GM19099 (cell line): Measurements from ENCODE around the gene CRKL.

Source experiments
- POLR2A ChIP-seq: IDR thresholded peaks from 3 replicates; pipeline ENCODE4 v1.6.1; 2011; ENCODE audit warnings: low read depth; ENCODE audit not compliant: insufficient read length; ENCODE audit errors: extremely low read depth

CRKL gene

DNA sequence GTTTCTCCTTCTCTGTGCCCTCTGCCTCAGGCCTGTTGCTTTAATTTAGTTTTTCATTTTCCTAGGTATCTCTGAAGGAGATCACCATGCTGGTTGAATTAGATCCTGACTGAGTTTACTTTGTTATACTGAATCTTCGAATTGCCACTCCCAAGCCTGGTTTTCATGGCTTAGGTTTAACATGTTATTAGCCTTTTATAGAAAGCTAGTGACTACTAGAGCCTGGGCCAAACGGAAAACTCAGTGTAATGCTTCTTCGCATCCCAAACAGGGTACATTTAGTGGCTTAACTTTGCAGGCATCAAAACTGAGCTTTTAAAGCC is 3.6 kb downstream of the CRKL start:
- no peak for TF ChIP-seq POLR2A

DNA sequence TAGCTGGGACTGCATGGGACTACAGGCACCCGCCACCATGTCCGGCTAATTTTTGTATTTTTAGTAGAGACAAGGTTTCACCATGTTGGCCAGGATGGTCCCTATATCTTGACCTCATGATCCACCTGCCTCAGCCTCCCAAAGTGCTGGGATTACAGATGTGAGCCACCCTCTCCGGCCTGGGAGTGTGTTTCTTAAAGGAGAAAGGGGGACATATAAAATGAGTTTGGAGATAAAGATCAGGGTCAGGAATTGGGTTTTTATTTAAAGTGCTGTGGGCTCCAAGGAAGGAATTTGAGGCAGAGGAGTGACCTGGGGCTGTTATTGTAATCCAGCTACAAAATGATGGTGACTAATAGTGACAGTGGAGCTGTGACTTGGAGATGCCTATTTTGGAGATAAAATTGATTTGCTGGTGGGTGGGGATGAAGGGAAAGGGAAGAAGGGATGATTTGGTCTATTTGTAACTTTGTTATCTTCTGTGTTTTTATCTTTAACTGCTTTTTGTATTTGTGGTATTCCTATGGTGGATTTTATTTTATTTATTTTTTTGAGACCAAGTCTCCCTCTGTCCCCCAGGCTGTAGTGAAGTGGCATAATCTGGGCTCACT is 5.0 kb downstream of the CRKL start:
- no peak for TF ChIP-seq POLR2A

DNA sequence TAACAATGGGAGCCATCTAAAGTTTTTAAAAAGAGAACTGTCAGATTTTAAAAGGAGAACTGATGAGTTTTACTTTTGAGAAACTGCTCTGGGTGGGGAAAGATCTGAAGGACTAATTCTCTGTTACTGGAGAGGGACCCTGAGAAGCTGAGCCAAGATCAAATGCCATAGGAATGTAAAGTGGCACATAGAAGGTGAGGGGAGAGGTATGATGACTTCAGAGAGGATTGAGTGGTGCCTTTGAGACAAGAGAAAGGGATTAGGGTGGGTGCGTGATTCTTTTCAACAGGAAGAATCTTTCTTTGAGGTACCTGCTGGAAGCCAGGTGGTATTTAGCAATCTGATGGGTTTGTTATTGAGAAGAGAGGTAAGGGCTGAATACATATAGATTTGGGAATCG is 9.0 kb downstream of the CRKL start:
- no peak for TF ChIP-seq POLR2A

DNA sequence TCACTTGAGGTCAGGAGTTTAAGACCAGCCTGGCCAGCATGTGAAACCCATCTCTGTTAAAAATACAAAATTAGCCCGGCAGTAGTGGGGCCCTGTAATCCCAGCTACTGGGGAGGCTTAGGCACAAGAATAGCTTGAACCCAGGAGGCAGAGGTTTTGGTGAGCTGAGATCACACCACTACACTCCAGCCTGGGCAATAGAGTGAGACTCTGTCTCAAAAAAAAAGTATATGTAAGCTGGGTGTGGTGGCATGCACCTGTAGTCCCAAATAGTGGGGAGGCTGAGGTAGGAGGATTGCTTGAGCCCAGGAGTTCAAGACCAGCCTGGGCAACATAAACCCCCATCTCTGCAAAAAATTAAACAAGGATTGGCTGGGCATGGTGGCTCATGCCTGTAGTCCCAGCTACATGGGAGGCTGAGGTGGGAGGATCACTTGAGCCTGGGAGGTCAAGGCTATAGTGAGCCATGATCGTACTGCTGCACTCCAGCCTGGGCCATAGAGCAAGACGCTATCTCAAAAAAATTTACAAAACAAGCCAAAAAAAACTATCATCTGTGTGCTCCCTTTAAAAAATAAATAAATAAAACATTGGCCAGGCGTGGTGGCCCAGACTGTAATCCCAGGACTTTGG is 10.8 kb downstream of the CRKL start:
- no peak for TF ChIP-seq POLR2A

DNA sequence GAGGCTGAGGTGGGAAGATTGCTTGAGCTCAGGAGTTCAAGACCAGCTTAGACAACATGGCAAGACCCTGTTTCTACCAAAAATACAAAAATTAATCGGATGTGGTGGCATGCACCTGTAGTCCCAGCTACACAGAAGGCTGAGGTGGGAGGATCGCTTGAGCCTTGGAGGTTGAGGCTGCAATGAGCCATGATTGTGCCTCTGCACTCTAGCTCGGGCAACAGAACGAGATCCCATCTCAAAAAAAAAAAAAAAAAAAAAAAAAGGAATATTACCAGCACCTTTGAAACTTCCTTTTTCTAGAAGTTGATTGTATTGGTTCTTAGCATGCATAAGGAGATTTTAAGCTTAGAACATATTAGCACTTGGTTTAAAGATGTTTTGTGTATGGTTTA is 11.4 kb downstream of the CRKL start:
- TF ChIP-seq POLR2A = no peak

DNA sequence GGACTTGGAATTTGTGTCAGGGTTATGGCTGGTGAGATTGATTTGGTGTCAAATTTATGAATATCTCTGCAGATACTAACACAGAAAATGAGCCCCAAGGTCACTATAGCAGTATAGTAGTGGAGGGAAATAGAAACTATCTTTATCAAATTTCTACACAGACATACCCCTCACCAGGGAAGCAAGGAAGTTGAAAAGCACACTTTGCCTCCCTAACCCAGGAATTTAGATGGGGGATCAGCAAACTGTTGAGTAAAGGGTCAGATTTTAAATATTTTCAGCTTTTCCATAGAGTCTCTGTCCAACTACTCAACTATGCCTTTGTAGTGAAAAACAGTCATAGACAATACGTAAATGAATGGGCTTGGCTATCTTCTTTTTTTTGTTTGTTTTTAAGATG is 12.8 kb downstream of the CRKL start:
- TF ChIP-seq POLR2A = no peak

DNA sequence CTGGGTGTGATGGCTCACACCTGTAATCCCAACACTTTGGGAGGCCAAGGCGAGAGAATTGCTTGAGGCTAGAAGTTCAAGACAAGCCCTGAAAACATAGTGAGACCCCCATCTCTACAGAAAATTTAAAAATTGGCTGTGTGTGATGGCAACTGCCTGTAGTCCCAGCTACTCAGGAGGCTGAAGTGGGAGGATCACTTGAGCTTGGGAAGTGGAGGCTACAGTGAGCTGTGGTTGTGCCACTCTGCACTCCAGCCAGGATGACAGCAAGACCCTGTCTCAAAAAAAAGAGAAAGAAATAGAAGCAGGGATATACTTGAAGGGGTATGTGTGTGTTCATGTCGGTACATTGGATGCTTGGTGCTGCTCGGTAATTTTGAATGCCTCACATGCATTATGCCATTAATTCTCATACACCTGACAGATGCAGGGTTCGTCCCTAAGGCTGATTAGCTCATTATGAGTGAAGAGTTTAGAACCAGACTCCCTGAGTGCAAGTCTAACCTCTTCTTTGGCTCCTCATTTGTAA is 14.0 kb downstream of the CRKL start:
- TF ChIP-seq POLR2A = no peak

DNA sequence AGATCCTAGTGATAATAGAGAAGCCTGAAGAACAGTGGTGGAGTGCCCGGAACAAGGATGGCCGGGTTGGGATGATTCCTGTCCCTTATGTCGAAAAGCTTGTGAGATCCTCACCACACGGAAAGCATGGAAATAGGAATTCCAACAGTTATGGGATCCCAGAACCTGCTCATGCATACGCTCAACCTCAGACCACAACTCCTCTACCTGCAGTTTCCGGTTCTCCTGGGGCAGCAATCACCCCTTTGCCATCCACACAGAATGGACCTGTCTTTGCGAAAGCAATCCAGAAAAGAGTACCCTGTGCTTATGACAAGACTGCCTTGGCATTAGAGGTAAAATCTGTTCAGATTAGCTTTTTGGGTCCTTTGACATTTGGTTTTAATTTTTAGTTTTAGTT is 16.7 kb downstream of the CRKL start:
- no peak for TF ChIP-seq POLR2A

DNA sequence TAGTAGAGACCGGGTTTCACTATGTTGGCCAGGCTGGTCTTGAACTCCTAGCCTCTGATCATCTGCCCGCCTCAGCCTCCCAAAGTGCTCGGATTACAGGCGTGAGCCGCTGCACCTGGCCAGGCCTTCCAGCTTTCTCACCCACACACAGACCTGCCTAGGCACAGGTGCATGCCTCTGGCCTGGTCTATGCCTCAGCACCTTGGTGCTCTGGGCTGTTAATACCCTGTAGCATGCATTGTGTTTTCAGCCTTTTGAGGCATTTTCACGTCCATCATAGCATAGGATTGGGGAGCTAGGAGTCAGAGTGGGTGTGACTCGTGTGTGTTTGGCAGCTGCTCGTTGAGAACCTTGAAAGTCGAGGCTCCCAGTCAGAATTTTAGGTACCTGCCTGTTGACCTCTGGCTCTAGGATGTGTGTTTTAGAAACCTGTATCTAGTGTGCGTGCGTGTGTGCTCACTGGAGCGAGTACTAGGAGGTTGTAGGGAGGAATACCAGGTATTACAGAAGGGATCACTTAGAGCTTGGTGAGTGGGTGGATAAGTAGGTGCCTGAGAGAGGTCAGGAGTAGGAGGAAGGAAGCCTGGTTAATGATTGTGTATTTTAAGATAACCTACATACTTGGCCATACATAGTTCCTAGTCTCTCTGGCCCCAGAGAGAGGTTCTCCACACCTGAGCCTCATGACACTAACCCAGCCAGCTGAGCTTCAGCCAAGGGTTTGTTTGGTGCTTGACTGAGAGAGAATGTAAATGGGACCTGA is 20.0 kb downstream of the CRKL start:
- no peak for TF ChIP-seq POLR2A

DNA sequence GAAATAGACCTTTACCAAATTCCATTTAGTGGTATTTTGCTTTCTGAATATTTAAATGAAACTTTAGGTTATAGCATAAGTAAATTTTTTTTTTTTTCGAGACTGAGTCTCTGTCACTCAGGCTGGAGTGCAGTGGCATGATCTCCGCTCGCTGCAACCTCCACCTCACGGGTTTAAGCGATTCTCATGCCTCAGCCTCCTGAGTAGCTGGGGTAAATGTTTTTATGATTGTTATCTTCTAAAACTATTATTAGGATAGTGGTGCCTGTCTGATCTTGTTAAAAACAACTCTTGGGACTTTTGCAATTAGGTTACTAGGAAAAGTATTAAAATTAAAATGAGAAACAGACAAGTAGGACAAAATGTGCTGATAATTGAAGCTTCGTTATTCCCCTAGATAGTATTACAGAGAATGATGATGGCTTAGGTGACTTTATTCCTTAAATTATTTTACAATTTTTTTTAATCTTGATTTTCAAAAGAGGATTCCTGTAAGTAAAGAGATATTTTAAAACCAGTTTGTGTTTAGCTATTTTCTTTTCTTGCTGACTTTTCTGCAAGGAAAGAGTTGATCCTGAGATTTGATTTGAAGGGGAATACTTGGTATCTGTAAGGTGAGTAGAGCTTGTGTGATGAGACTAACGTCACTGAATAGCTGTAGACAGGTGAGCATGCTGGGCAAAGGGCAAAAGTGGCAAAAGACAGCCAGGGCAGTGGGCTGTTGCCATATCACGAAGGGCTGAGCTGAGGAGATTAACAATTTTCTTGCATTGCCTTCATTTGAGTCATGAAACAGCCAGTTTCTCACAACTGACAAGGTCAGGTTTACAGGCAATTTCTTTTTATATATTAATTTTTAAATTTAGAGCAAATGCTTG is 20.8 kb downstream of the CRKL start:
- no peak for TF ChIP-seq POLR2A

DNA sequence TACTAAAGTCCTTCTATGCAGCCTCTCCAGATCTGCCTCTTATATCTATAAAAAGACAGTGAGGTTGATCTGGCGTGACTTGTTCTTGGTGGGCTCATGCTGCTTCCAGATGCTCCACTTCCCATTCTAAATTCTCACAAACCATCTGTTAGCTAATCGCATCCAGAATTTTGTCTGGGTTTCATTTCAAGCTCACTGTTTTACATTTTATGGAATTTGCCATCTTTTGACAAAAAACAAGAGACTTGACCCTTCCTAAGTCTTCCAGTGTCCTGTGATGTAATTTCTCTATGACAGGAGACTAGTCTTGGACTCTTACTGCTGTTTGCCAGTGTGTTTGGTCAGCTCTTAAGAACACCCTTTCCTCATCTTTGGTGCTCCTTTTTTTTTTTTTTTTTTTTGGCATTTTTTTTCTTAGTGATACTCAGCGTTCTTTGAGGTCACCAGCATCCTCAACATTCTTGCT is 23.0 kb downstream of the CRKL start:
- TF ChIP-seq POLR2A = no peak

DNA sequence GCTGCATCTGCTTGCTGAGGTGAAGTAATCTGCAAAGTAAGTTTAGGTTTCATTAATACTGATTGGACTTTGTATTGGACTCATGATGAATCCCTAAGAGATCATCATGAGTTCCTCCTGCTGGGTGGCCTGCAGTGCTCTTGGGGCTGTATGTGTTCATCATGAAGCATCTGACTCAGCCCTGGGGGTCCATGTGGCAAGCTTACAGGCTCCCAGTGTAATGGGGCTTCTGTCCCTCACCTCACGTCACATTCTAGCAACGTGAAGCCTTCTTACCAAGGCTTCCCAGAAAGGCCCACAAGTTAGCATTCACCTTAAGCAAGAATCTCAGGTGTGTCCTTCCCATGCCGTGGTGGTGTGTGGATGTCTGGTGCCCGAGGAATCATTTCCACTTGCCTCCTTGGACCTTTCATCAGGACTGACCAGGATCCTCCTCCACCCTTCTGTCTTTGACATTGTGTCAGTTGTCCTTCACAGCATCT is 23.7 kb downstream of the CRKL start:
- no peak for TF ChIP-seq POLR2A

DNA sequence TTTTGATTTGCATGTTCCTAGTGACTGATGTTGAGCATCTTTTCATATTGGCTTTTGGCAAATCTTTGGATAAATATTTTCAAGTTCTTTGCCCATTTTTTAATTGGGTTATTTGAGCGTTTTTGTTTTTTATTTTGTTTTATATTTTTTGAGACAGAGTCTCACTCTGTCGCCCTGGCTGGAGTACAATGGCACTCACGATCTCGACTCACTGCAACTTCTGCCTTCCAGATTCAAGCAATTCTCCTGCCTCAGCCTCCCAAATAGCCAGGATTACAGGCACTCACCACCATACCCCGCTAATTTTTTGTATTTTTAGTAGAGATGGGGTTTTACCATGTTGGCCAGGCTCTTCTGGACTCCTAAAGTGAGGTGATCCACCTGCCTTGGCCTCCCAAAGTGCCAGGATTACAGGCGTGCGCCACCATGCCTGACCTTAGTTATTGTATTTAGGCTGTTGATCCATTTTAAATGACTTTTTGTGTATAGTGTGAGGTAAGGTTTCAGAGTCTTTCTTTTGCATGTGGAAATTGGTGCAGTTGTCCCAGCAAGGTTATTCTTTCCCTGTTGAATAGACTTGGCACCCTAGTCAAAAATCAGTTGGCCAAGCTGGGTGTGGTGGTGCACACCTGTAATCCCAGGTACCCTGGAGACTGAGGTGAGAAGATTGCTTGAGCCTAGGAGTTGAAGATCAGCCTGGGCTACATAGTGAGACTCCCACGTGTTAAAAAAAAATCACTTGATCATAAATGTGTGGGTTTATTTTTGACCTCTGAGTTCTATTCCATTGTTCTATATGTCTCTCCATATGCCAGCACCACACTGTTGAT is 26.1 kb downstream of the CRKL start:
- TF ChIP-seq POLR2A = no peak

DNA sequence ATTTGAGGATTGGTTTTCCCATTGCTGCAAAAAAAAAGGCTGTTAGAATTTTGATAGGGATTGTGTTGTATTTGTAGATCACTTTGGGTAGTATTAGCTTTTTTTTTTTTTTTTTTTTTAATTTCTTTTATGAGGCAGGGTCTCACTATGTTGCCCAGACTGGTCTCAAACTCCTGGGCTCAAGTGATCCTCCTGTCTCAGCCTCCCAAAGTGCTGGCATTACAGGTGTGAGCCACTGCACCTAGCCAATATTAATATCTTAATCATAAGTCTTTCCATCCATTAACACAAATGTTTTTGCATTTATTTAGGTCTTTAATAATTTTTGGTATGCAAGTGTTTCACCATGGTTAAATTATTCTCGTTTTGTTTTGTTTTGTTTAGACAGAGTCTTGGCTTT is 26.8 kb downstream of the CRKL start:
- TF ChIP-seq POLR2A = no peak
